8988T (cell line): Measurements from ENCODE around the gene INO80B.
A peak's percentile ranks its signal among the peaks of the same experiment; 100 is the strongest.
"Not testable (repeated sequence)": the region's sequence is repeated elsewhere in the genome, so short reads cannot be mapped to it uniquely, and the experiment has no call there.

Source experiments
- DNase-seq: peaks from one replicate; pipeline ENCODE4 v3.0.0; 2011

The INO80B gene

DNA sequence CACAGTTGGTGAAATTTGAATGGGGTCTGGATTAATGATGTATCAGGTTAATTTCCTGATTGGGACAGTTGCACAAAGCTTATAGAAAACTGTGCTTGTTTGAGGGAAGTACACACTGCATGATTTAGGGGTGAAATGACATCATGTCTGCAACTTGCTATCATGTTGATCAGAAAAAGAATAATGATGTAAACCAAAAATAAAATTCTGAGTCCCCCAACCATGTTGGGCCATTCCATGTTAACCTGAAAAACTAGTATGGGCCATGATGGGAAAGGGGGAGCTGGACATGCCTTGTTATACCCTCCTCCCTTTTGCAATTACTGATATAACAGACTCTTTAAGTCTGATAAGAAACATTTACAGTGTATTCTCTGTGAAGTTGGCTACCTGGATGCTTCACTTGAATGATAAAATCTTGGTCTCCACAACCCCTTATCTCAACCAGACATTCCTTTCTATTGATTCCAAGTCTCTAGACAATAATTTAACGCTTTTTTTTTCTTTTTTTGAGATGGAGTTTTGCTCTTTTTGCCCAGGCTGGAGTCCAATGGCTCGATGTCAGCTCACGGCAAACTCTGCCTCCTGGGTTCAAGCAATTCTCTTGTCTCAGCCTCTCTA lies 4.2 kb upstream of the INO80B start:
- DNase-seq = no peak

DNA sequence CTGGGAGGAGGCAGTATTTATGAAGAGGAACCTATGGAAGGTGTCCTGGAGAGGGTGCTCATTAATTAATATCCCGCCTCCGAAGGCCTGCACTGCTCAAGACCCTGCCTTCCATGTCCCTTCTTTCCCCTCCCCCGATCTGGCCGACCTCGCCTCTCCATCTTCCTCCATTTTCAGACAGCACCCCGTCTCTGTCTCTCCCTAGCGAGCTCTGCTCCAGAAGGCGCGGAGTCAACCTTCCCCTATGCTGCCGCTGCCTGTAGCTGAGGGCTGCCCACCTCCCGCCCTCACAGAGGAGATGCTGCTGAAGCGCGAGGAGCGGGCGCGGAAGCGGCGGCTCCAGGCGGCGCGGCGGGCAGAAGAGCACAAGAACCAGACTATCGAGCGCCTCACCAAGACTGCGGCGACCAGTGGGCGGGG lies 2.3 kb downstream of the INO80B start:
- no peak for DNase-seq

DNA sequence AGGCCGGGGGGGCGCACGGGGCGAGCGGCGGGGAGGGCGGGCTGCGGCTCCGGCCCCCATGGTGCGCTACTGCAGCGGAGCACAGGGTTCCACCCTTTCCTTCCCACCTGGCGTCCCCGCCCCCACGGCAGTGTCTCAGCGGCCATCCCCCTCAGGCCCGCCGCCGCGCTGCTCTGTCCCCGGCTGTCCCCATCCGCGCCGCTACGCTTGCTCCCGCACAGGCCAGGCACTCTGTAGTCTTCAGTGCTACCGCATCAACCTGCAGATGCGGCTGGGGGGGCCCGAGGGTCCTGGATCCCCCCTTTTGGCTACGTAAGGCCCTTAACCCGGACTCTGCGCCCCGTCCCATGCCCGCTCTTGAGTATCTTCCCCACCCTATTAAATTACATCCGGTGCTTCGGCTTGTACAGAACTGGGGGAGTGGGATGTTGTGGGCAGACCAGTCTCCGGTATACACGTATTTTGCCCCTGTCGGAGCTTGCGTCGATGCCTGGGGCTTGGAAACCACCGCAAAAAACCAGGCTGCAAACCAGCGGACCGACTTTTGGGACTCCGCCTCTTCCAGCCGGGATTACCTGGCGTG lies 2.8 kb downstream of the INO80B start:
- DNase-seq = no peak

DNA sequence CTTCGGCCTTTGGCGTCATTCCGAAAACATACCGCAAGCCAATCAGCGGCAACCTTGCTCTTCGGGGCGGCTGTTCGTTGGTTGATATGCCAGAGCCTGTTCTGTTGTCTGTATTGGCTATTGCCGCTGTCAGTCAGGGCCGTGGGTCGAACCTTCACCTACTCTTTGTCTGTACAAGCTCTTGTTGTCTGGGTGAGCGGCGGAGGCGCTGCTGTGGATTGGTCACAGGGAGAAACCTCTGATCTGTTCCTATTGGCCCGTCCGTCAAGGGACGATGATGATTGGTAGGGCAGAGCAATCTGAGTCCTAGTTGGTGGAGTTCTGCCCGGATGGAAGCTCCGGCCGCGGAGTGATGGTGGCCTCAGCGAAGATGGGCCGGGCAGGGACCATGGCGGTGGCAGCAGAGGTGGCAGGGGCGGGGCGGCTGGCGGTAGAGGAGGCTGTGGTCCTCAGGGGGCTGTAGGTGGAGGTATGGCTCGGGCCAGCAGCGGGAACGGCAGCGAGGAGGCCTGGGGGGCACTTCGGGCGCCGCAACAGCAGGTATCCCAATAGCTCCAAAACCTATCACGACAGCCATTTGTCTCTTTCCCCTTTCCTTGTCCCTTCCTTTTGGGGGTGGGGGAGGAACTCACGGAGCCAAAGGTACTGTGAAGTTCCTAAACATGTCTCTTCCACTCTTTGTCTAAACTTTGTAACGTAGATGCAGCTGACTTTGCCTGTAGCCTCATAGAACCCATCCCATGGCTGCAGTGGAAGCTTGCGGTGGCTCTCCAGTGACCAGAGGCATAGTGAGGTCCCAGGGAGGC lies 3.4 kb downstream of the INO80B start, which contains the start of gene WBP1:
Gene WBP1, plus strand, starts transcription at position 307 of the 806 bp plus-strand sequence. Its CDS starts 165 bp downstream, at position 472.
- DNase-seq = peak; percentile 90

DNA sequence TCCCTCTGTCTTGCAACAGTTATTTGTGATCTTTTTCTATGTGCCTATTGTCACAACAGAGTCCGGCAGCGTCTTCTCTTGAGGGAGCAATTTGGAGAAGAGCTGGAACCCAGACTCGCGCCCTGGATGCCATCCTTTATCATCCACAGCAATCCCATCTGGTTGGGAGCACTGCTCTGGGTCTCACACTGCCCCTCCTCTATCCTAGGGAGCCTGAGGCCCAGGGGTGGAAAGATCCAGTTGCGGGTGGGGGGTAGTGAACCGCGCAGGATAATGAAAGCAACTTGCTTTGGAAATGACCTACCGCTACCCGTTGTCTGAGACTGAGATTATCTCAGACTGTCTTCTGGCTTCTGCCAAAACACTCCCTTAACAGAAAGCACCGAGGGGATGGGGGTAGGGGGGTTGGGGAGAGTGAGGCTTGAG lies 4.1 kb downstream of the INO80B start:
- DNase-seq = no peak

DNA sequence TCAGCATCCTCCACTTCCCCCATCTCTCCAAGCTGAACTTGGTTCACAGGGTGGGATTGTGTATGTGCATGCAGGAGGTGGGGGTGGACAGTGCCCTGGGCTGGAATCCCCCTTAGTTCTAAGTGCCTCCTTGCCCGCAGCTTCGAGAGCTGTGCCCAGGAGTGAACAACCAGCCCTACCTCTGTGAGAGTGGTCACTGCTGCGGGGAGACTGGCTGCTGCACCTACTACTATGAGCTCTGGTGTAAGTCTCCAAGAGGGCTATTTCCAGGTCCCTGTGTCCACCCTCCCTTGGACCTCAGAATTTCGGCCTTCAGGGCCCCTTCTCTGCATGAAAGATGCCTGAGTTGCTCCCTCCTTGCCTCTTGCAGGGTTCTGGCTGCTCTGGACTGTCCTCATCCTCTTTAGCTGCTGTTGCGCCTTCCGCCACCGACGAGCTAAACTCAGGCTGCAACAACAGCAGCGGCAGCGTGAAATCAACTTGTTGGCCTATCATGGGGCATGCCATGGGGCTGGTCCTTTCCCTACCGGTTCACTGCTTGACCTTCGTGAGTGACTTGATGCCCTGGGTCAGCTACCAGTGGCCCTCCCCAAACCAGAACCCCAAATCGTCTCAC lies 4.7 kb downstream of the INO80B start:
- not testable (repeated sequence) for DNase-seq

DNA sequence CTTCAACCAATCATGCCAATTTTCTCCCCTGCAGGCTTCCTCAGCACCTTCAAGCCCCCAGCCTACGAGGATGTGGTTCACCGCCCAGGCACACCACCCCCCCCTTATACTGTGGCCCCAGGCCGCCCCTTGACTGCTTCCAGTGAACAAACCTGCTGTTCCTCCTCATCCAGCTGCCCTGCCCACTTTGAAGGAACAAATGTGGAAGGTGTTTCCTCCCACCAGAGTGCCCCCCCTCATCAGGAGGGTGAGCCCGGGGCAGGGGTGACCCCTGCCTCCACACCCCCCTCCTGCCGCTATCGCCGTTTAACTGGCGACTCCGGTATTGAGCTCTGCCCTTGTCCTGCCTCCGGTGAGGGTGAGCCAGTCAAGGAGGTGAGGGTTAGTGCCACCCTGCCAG lies 5.3 kb downstream of the INO80B start:
- DNase-seq = not testable (repeated sequence)

DNA sequence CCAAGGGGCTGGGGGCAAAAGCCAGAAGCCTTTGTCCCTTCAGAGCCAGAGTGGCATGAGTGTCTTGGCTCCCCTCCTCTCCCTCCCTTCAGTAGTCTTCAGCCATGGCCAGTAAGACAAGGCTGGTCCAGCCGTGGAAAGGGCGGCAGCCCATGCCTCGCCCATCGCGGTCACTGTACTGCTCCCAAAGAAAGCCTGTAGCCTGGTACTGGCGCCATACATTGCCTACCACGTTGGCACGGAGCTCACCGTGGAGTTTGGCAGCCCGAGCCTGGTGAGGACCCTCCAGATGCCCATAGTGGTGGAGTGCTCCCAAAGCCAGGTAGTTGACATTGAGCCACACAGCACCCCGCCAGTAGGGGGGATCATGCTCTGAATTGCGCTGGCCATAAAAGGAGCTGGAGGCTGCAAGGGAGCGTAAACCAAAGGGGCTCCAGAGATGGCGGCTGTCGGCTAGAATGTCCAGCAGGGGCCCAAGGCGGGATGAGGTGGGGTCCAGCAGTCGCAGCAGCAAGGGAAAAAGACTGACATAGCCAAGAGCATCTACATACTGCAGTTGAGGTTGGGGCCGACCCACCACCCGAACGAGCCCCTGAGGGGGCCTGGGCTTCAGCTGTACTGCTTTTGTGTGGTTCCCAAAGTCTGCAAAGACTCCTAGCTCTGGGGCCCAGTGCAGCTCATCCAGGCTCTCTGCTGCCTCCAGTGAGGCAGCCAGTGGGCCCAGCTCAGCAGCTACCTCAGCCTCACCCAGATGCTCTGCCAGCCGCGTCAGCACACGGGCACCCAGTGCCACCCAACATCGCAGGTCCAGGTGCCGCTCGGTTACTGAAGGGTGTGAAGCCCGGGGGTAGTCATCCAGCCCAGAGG lies 6.5 kb downstream of the INO80B start:
- DNase-seq = no peak

DNA sequence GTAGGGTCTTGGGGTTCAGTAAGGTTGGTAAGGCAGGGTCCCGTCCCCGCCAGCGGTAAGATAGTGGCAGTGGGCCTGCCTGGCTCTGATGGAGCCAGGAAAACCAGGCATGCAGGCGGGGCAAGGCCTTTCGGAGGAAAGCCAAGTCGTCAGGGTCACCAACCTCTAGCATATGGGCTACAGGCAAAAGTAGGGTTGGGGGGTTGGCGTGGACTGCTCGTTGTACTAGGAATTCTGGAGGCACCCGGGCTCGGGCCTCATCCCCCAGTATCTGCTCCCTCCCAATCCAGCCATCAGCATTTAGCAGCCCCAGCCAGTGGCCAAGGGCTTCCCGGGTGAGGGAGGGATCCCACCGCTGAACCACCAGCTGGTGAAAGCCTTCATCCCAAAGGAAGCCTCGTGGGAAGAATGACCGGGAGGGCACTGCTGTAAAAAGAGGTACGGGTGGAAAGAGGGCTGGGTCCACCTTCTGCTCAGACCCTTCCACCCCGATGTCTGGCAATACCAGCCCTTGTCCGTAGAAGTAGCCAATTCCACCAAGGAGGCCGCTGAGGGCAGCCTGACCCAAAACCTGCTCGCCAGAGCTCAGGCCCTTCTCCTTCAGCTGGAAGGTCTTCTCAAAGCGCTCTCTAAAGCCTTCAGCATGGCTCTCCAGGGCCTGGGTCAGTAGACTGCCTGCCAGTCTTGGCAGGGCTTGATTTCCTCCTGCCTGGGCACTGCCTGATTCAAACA lies 7.3 kb downstream of the INO80B start:
- DNase-seq = no peak

DNA sequence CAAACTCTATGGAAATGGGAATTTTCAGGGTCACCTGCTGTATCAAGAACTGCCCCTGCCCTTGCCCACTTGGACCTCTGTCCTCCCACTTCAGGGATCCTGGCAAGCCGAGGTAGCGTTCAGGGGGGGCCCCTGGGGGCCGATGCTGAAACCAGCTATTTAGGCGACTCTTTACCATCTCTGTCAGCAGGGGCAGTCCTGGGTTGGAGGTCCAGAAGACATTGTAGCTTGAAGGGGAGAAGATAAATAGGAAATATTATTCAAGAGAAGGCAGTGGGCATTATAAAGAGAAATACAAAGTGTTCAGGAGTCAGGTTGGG lies 7.9 kb downstream of the INO80B start:
- no peak for DNase-seq

DNA sequence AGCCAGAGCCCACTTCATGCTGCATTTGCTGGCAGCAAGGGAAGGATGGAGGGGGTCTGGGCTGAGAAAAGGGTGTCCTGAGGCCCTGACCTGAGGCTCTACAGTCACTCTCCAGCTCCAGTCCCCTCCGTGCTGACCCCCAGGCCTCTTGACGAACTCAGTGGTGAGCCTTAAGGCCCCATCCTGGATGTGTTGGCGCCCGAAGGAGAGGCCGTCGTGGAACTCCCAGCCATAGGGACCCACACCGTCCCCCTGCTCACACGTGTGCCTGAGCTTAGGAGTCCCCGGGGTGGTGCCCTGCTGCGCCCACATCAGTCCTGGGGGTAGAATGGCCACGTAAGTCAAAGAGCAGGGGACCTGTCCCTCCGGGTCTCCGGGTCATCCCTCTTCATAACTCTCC lies 9.5 kb downstream of the INO80B start:
- DNase-seq = no peak

DNA sequence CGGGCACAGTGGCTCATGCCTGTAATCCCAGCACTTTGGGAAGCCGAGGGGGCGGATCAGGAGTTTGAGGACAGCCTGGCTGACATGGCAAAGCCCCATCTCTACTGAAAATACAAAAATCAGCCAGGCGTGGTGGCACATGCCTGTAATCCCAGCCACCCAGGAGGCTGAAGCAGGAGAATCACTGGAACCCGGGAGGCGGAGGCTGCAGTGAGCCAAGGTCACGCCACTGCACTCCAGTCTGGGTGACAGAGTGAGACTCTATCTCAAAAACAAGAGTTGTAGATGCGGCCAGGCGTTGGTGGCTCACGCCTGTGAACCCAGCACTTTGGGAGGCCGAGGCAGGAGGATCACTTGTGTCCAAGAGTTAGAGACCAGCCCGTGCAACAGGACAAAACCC lies 15.9 kb downstream of the INO80B start:
- DNase-seq = not testable (repeated sequence)

DNA sequence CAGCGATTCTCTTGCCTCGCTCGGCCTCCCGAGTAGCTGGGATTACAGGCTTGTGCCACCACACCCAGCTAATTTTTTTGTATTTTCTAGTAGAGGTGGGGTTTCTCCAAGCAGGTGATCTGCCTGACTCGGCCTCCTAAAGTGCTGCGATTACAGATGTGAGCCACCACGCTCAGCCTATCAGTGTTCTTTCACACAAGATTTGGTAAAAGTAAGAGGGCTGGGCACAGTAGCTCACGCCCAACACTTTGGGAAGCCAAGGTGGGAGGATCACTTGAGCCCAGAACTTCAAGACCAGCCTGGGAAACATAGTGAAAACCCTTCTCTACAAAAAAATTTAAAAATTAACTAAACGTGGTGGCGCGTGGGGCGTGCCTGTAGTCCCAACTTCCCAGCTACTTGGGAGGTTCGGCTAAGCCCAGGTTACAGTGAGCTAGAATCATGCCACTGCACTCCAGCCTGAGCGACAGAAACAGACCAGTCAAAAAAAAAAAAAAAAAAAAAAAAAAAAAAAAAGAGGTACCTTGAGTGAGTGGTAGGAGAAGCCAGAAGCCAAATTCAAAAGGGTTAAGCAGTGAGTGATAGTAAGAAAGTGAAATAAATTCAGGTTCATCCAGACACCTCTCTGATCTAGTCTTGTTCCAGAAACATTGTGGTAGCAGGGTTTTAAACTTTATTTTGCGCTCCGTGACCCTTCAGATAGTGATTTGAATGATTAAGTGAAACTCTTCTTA lies 16.6 kb downstream of the INO80B start:
- no peak for DNase-seq

DNA sequence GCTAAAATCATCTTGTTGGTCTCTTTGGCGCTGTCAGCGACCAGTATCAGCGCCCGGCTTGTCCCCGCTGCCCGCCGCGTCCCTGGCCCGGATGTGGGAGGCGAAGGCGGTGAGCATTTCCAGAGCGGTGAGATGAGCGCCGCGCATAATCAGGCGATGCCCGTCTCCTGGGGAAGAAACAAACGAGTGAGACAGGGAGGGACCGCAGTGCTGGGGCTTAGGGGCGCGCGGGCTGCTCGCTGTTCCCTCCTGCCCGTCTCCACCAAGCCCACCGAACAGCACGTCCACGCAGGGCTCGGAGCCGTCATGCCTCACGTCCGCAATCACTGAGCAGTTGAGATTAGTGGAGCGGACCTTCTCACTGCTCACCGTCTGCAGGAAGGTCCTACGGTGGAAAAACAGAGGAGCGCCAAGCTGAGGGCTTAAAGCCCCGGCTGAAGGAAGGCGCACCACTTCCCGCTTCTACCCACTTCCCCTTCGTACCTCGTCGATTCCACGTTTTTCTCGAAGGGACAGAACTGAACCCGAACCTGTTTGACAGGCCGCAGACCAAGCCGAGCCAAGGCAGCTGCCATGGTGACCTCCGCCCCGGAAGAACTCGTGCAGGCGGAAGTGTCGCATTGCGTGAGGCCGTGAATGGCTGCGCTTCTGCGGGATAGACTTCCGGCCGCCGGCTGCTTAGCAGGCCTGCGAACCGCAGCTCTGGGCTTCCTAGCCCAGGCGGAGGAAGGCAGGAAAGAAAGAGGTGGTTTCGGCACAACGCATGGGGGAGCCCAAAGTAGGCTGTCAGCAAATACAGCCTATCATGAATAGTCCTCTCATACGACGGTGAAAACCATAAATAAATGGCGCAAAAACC lies 17.4 kb downstream of the INO80B start, which contains the start of gene MRPL53:
Gene MRPL53, minus strand, starts transcription at position 595 of the 859 bp plus-strand sequence. Its CDS starts 20 bp downstream, at position 575.
- no peak for DNase-seq

DNA sequence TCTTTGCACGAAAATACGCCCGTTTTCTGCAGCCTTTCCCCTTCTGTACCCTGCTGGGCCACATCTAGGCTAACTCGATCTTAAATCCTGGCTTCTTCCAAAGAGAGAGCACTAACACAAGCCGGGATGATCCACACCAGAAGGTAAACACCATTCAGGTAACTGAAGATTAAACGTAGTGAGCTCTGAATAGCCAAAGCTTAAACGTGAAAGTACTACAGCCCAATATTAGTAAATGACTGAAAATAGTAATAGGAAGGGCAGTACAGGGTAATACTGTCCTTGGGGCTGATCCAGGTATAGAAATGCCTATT lies 18.0 kb downstream of the INO80B start:
- DNase-seq = no peak

DNA sequence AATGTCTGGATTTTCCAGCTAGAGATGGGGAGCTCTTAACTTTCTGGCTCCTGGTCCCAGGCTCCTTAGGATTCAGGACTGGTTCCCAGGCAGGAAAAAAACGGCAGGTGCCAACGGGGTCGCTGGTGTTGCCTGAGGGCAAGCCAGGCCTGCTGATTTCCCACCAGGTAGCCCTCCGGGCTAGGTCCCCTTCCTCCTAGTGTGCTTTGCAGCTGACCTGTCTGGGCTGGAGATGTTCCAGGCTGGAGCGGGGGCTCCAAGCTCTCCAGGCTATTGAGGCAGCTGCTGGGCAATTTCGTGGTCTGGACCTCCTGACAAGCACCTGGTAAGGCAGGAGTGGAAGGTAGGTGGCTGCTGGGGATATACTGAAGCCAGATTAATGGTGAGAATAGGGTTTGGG lies 19.6 kb downstream of the INO80B start:
- DNase-seq = no peak

DNA sequence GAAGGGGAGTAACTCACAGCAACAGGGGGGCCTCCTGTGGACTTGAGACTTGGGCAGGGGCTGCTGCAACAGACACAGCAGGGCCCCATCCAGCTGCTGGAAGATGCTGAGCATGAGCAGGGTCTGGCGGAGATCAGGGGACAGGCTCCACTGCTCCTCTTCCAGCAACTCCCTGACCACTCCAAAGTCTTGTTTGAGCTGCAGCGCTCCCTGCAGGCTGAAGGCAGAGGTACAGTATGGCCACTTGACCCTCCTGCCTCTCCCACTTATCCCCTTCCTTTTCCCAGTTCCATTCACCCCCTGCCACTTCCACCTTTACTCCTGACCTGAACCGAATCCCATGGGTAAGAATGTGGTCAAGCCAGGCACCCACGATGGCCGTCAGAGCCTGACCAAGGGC lies 20.0 kb downstream of the INO80B start:
- no peak for DNase-seq

DNA sequence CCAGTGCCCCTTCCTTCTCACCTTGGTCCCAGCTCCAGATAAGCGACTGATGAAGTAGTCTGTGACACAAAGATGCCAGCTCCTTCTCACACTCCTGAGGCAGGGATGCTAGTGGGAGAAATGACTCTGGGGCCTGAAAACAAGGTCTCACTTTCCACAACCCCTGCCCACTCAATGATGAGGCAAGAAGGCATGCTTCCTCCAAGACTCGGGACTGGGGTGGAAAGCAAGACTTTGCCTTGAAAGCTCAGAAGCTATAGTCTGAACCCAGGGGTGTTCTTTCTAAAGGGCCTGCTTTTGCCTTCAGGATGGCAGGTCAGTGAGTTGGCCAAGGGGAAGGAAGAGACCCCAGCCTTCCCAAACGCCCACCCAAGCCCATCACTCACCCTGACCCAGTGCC lies 26.5 kb downstream of the INO80B start:
- DNase-seq = no peak

DNA sequence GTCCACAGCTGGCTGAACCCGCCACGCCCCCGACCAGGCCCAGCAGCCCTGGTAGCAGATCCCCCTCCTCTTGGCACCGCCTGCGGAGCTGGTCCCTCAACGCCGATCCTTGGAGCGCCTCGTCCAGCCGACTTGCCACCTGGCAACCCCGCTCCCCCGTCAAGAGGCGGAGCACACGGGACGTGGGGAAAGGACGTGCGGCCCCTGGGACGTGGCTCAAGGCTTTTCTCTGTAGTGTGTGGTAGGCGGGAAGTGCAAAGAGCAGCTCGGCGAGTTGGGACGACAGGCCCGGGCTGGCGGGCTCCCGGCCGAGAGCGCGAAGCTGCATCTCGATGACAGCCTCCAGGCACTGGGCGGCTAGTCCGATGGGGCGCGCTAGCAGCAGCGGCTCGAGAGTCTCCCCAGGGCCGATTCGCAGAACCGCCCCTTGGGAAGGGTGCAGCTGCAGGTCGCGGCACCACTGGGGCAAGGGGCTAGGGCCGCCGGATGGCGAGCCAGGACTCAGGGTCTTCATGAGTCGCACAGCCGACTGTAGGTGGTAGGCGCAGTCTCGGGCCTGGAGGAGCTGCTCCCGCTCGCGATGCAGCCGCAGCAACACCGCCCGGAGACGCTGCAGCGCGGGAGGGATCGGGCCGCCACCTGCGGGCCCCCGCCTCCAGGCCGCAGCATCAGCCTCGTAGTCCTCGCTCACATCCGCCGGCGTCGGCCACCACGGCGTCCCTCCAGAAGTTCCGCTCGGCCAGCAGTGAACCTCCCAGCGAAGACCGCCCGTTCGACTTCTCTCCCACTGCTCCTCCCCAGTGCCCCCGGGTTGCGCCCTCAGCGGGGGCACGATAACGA lies 27.3 kb downstream of the INO80B start:
- DNase-seq = no peak
